Measurements from ENCODE around the gene TBC1D1.

DNA sequence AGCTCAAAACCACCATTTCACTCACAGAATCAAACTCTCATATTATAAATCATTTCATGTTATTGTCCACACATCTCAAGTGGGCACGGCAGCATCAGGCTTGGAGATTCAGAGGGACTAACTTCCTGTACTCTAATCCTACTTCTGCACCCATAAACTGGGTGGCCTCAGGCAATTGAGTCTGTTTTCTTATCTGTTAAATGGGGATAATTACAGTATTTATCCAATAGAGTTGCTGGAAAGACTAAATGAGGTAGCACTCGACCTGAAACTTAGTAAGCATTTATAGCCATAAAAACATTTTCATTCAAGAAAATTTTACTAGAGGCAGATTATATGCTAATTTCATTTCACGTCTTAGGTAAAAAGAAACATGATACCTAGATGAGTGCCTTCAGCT, 13.0 kb downstream of the TBC1D1 start:
- no peak for TF ChIP-seq CTCF (IDR thresholded peaks at IDR 0.05; ENCODE audit: low read length)
- no peak for TF ChIP-seq EZH2 (IDR thresholded peaks at IDR 0.05; ENCODE audit: borderline replicate concordance, low read length)
